ENCODE results near the gene CLEC18B.

CLEC18B gene

DNA sequence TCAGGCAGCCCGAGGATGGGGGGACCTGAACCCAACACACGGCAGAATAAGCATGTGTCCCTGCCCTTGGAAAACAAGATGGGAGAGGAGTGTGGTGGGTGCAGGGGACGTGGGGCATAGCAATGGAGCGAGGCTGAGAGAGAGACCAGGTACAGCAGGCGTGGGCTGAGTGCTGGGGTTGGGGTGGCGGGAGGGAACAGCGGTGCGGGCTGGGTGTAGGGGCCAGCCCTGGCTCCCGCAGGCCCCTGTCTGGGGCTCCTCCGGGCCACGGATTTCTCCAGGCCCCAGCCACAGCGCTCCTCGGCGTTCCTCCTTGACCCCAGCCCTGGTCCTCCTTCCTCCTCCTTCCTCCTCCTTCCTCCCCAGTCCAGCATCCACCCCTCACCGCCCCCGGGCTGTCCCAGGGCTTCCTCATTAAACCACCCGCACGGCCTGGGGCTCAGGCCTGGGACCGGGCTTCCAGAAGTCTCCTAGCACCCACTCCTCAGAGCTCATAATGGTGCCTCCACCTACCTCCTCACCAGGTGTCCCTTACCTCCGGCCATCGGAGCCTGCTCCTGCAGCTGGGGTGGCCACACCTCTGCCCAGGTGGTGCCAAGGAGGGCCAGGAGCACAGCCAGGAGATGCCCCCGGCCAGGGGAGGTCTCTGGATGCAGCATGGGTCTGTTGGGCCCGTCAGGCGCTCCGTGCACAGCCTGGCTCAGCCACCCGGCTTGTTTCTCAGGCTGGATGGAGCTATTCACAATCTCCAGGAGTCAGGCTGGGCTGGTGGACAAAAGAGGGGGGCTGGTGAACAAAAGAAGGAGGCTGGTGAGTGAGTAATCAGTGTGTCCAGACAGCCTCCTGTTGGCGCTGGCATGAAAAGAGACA is at the start of gene CLEC18B:
Gene CLEC18B, minus strand, starts transcription at position 867 of the 870 bp plus-strand sequence. Its CDS starts 208 bp downstream, at position 659.
- DNase-seq (ENCODE audit: low spot score): peak; percentile 64

DNA sequence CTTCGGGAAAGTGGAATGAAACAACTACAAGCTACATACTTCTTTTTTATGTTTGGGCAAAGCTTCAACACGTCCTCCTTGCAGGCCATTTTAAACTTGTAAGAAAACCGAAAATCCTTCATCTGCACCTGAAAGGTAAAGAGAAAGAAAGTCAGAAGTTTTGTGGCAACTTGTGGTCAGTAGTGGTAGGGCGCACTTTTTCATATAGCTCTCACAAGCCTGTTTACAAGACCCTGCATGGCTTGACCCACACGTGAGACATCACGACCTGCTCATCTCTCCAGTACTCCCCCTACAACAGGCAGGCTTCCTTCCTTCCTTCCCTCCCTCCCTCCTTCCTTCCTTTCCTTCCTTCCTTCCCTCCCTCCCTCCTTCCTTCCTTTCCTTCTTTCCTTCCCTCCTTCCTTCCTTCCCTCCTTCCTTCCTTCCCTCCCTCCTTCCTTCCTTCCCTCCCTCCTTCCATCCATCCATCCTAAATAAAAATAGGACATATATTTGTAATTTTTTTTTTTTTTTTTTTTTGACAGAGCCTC is 48.7 kb upstream of the CLEC18B start:
- no peak for DNase-seq (ENCODE audit: low spot score)

DNA sequence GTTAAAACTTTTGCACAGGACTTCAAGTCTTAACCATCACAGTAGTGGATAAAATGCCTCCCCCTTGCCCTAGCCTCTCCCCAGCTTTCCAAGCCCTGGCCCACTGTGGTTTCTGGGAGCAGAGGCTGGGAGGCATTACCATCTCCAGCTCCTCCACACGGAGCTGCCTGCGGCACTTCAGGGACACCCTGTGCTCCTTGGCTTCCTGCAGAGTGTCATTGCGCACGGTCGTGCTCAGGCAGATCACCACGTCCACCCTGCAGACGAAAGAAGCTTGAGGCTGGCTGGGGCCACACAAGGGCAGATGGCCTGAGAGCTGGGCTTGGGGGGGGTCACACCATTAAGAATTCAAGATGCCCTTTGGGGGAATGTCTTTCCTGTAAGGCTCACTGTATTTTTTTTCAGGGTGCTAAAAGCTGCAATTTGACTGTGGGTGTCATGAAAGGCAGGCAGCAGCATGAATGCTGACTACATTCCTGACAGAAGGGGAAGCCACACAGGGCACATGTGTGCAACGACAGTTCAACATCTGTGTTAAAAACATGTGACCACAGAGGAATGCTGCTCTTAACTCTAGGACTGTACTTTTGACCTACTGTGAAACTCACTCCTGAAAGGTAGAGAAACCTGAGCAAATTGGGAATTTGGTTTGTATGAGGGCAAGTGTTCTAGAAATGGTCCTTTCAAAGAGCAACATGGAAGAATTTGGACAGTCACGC is 47.7 kb upstream of the CLEC18B start:
- no peak for DNase-seq (ENCODE audit: low spot score)

DNA sequence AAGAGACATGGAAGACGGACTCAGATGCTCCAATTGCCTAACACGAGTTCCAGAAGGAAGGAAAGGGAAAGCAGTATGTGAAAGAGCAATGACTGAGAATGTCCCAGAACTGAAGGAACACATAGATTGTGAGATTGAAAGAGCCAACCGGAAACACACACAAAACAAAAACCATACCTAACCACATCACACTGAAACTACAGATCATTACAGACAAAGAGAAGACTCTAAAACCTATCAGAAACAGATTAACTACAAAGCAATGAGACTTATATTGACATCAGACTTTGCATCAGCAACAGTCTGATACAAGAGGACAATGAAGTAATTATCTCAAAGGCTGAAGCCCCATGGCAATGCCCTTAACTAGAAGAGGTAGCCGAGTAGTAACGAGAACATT is 45.6 kb upstream of the CLEC18B start:
- no peak for DNase-seq (ENCODE audit: low spot score)

DNA sequence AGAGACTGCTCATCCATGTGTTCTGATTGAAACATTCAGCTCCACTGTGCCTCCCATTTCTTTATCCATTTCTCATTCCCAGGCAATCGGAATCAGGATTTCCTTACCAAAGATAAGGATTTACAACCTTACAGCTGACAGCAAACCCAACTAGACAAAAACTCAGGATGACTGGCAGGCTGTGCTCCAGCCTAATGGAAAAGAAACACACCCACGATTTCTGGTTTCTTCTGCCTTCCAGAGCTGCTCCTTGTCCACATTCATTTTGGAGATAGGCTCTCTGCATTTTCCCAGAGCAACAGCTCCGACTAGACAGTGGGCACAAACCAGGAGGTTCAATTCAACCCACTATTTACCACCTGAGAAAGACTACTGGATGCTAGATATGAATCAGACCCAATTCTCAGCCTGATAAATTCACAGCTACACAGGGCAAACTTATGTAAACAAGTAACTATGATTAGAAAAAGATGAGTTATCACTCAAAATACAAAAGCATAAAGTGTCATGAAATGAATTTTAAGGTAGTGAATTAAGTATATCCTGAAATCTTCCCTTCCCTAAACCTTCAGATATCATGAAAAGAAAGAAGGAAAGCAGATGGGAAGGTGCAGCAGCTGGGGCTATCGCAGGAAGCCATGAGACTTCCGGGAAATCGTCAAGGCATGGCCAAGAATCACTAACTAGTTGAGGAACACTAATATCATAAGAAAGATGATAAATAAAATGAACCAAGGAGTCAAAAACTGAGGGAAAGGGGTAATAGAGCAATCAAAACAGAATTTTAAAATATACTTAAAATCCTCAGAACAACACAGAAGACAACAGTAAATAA is 44.8 kb upstream of the CLEC18B start:
- DNase-seq (ENCODE audit: low spot score): no peak

DNA sequence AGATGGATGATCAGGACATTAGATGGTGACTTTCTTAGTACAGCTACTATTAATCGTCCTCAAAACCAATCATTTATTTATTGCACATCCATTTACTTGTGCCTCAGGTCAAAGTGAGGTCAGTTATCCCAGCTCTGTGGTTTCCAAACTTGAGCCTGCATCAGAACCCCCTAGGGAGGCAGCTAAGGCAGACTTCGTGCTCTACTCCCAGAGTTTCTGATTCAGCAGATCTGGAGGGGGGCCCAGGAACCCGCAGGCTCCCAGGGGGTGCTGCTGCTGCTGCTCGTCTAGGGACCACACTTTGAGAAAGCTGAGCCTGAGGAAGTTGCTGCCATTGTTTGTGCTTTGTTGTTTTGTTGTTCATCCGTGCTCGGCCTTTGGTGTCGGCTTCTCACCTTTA is 44.0 kb upstream of the CLEC18B start:
- DNase-seq (ENCODE audit: low spot score): no peak

DNA sequence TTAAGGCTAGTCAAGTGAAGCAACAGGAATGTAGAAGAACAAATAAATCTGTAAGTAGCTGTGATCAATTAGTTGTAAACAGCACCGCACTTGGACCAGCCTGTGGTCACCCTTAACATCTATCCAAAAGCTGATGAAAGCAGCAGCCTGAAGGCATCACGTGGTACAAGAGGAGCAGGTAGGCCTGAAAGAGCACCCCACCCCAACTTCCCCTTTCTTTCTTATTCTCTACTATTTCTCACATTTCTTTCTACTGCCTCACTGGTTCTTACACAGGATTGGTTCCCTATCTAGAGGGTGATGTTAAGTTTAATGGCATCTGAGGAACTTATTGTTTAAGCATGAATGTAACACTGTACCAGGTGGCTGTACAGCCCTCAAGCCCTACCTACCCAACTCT is 42.6 kb upstream of the CLEC18B start:
- no peak for DNase-seq (ENCODE audit: low spot score)

DNA sequence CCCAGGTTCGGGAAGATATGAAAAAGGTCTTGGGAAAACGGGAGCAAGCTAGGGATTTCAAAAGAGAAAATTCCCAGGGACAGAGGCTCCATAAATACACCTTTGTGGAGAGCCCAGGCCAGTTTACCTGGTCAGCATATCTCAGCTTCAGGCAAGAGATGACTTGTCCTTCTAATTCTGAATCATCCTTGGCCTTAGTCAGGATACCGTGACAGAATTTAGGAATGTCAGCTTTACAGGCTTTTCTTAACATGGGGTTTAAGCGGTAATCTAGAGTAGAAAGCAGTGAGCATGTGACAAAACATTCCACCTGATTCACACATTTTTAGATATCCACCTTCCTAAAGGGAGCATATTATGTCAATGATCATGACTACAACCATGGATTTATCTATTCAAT is 41.1 kb upstream of the CLEC18B start:
- DNase-seq (ENCODE audit: low spot score): peak; percentile 86

DNA sequence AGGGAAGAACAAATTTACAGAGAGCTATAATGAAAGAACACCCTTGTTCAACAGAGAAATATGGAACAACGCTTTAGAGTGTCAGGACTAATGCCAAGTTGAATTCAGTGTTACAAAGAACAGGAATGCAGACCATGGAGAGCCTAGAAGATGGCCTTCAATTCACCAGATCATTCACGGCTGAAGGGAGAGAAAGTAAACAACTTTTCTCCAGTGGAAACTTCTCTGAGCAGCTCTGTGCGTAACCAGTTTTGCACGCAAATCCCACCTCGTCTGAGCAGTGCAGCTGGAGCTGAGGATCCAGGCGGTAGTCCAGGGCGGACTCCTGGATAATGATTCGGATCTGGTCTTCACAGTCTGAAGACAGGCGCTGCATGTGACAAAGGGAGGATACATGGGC is 40.5 kb upstream of the CLEC18B start:
- DNase-seq (ENCODE audit: low spot score): no peak

DNA sequence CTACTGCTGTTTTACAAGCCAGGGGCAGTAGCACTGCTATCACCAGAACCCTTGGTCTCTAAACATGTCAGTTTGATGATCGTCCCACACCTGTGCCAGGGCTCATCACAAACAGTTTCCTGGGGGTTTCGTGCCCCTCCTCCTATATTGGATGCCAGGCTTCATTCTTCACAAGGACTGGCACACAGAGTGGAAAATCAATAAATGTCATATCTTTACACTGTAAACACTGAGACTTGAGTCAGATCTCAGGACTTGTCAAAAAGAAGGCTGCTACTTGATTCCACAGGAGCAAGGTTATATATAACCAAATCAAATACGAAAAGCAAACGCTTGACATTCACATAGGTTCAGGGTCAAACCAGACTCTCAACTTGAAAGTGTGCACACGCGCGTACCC is 39.3 kb upstream of the CLEC18B start:
- no peak for DNase-seq (ENCODE audit: low spot score)

DNA sequence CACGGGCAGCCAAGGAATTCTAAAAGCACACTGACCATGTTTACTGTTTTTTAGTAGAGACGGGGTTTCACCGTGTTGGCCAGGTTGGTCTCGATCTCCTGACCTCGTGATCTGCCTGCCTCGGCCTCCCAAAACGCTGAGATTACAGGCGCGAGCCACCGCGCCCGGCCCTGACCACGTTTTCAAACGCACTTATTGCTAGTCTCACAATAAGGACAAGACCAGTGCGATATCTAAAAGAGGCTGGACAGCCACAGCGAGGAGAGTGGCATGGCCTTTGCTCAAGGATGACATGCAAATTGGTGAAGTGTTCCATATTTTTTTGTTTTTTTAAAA is 35.0 kb upstream of the CLEC18B start:
- no peak for DNase-seq (ENCODE audit: low spot score)

DNA sequence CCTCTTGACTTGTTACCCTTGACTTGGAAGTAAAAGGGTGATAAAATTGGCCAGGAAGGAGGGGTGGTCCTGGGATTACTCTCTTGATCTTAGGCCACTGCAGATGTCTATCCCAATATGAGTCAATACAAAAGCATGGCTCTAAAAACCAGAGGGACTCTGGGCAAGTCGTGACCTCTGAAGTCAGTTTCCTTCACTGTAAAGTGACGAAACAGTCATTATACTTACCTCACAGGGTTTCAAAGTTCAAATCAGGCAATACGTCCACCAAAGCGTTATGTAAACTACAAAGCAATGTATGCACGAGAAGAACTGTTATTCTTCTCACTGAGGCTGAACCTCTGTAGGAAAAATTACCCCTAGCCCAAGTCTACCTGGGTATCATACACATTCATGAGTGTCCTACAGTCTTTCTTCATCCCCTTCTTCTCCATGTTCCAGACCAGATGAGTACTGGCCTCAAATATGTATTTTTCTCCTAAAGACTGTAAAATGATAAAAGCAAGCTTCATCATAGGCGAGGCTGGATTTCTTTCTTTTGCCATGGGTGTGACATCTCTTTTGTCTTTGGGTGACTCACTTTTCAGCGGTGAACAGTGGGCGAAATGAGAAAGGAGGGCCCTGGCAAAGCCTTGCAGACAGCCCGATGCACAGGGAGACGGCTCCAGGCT is 34.5 kb upstream of the CLEC18B start:
- no peak for DNase-seq (ENCODE audit: low spot score)

DNA sequence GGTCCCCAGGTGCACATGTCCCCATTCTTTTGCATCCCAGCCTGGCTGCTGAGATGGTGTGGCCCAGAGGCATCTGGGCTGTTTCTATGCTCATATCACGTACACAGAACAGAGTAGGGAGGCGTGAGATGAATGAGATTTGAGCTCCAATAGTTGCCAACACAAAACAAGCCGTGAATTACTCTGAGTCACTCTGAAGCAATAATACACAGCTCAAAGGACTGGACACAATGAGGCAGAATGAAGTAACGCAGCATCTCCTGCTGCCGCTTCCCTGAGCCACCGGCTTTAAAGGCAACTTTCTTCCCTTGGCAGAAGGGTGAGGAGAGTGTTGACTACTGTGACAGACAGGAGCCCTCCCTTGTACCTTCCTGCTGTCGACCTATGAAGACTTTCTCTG is 33.9 kb upstream of the CLEC18B start:
- DNase-seq (ENCODE audit: low spot score): no peak

DNA sequence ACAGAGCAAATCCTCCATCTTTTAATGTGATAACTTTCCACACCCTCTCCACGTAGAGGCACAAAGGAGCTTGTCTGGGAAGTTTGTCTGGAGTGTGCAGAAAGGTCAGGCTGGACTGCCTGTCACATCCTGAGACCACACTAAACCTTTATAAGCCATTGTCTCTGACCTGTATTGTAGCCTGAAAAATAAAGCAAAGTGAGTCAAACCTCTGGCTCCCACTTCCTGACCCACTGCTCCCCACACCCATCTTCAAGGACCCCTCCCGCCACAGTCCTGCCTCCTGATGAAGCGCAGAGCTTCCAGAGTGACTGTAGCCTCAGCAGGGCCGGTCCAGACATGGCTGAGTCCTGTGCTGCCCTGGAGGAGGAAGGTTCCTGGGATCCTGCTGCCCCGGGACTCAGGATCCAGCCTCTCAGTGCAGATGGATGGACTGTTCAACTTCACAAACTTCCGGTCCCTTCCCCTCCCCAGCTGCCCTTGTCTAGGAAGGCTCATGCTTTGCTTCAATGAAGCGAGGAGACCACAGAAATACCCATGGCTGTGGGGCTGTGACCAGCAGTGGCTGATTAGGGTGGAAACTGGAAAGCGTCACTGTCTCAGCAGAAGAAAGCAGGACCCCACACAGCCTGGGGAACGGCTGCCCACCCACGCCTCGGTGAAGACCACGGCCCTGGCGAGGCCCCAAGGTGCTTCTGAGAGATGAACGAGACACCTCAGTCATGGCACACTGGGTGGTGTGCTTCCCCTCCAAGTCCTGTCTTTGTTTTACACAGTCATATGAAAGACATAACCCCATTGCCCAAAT is 30.9 kb upstream of the CLEC18B start:
- DNase-seq (ENCODE audit: low spot score): peak; percentile 83

DNA sequence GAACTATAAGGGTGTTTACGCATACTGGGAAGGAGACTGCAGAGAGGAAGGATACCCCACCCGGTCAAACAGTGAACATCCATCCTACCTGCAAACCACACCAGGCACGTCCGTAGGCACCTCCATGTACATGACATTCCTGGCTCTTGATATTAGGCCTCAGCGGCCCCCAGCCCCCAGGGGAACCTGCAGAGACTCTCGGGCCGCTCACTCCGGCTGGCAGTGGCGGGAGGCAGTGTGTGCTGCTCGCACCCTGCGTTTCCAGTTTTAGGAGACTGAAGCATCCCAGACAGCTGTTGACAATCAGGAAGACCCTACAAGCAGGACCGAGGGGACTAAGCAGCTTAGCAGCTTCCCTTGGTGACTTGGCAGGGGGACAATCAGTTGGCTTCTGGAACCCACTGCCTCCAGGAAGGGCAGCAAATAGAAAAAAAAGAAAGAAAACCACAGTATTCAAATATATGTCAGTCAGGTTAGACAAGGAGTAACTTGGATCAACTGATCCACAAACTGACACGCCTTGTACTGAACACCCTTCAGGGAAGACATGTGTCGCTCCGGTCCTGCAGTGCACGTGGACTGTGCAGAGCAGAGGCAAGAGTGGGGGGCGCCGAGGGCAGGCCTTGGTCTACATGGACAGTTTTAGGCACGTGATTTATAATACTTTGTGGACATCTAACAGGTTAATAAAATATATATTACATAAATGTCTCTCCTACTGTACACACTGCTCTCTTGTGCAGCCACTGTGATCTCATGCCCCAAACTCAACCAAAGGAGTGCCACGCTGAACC is 29.9 kb upstream of the CLEC18B start:
- no peak for DNase-seq (ENCODE audit: low spot score)

DNA sequence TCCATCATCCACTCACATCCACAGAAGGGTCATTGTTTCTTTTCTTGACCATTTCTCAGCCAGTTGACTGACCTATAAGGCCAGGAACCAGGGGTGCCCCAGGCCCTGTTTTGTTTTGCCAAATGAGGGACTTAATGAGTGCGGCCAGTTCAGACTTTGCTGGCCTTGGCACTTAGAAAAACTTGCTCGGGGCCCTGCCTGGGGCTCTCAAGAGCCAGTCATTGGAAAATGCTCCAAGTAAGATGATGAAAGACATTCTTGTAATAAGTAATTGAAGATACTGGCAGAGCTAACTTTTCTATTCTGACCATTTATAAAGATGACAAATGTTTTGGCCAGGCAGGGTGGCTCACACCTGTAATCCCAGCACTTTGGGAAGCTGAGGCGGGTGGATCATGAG is 29.0 kb upstream of the CLEC18B start:
- no peak for DNase-seq (ENCODE audit: low spot score)

DNA sequence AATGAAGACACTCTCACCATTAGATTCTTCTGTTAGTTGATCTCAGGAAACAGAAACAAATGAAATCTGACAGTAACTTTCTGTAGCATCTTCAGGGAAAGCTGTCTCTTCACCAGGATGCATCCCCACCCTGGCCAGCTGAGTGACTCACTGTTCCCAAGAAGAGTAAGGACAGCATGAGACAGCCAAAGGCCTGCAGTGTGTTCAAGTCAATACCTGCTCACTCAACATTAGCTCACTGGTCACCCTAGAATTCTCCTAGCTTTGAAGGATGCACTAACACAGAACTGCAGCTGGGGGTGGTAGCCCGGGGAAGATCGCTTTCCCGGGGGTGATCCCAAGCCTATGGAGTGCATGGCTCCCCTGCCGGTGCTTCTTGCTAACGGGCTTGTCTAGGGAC is 28.2 kb upstream of the CLEC18B start:
- peak; percentile 78 for DNase-seq (ENCODE audit: low spot score)

DNA sequence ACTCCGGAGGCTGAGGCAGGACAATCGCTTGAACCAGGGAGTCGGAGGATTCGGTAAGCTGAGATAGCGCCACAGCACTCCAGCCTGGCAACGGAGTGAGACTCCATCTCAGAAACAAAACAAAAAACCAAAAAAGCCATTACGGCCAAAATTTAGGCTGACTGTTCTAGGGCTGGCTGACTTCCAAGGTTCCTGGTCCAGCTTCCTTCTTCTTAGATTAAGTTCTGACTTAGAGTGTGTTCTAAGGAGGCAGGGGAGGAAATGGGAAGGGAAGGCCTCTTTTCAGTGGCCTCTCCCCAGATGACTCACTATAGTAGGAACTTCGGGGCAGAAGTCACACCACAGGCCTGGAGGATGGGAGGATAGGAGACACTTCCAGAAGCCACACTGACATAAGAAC is 27.7 kb upstream of the CLEC18B start:
- DNase-seq (ENCODE audit: low spot score): peak; percentile 91

DNA sequence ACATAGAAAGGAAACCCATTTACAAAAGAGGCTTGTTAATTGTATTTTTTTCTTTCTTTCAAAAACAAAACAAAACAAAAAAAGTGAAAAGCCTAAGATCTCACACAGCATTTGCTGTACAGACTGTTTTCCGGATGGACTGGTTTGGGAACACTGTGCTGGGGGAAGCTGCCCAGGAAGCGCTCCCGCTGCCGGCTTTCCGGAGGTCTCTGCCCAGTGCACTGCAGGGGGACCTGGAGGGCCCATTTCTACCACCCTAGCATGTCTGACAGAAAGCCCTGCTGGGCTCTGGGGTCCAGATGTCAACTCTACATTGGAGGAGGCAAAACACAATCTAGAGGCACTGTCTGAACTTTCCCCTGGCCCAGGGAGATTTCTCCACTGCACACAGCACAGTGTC is 26.3 kb upstream of the CLEC18B start:
- no peak for DNase-seq (ENCODE audit: low spot score)

DNA sequence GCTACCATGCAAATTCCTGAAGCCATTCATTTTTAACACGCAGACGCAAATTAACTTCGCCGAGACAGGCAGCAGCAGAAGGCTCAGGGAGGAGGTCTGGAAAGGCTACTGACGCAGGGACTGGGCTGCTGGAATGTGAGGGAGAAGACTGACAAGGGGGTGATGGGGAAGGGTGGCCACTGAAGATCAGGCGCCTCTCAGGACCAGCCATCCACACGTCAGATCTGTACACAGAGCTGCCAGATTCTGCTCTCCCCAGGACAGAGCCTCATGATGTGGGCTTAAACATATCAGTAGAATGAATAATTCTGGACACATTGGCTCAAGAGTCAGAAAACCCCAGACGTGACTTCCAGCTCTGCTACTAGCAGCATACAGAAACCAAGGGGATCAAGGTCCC is 25.6 kb upstream of the CLEC18B start:
- no peak for DNase-seq (ENCODE audit: low spot score)

Data from kidney tubule cell (primary cell).